C4-2B (cell line): ENCODE measurements around the gene RAPGEF4.

Experiments used
- ZFX ChIP-seq: fragments of 450-650 bp; IDR thresholded peaks from 2 replicates; pipeline ENCODE4 v1.6.1; 2017
- TF ChIP-seq, protein P1 (sequence below): fragments of 450-650 bp; conservative IDR thresholded peaks from 2 replicates; pipeline ENCODE4 v1.5.1; 2017; ENCODE audit warnings: mild to moderate bottlenecking

DNA sequence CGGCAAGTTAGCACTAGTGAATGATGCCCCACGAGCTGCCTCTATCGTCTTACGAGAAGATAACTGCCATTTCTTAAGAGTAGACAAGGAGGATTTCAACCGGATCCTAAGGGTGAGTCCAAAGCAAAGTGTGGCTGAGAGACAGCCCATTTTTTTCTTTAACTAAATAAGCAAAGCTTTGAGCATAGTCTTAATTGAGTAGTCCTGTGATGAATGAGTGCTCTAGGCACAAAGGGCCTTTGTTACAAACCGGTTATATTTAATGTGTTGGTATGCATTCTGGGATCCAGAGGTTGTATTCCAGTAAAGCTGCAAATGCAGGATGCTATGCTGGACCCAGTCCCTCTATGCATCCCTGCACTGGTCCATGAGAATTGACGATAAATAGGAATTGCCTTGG, 253.1 kb downstream of the RAPGEF4 start:
- TF ChIP-seq, protein P1, sequence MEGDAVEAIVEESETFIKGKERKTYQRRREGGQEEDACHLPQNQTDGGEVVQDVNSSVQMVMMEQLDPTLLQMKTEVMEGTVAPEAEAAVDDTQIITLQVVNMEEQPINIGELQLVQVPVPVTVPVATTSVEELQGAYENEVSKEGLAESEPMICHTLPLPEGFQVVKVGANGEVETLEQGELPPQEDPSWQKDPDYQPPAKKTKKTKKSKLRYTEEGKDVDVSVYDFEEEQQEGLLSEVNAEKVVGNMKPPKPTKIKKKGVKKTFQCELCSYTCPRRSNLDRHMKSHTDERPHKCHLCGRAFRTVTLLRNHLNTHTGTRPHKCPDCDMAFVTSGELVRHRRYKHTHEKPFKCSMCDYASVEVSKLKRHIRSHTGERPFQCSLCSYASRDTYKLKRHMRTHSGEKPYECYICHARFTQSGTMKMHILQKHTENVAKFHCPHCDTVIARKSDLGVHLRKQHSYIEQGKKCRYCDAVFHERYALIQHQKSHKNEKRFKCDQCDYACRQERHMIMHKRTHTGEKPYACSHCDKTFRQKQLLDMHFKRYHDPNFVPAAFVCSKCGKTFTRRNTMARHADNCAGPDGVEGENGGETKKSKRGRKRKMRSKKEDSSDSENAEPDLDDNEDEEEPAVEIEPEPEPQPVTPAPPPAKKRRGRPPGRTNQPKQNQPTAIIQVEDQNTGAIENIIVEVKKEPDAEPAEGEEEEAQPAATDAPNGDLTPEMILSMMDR, result no peak
- no peak for TF ChIP-seq ZFX
